SKM-1 (cell line): ENCODE results near the gene MCU.

Experiments used
- DNase-seq: peaks from one replicate; lab custom pipeline; 2025; ENCODE audit not compliant: unreplicated experiment; lab: John Stamatoyannopoulos, UW

Gene MCU

GRCh38 chr10:72834183-72834825, 142.4 kb downstream of the MCU start:
- DNase-seq: peak; percentile 36

GRCh38 chr10:72840319-72840718, 148.4 kb downstream of the MCU start:
- no peak for DNase-seq

GRCh38 chr10:72841487-72841886, 149.5 kb downstream of the MCU start:
- no peak for DNase-seq

- no peak for DNase-seq
These were observed 150.2 kb downstream of the MCU start for GRCh38 chr10:72842164-72842563.

- DNase-seq: no peak
These were observed 154.3 kb downstream of the MCU start for GRCh38 chr10:72846238-72846637.

- DNase-seq: no peak
These were observed 155.7 kb downstream of the MCU start for GRCh38 chr10:72847681-72848080.

- DNase-seq: no peak
These were observed 158.9 kb downstream of the MCU start for GRCh38 chr10:72850861-72851260.

GRCh38 chr10:72851509-72851908, 159.6 kb downstream of the MCU start:
- no peak for DNase-seq

GRCh38 chr10:72852508-72852907, 160.6 kb downstream of the MCU start:
- peak; percentile 70 for DNase-seq

- DNase-seq: no peak
These were observed 163.2 kb downstream of the MCU start for GRCh38 chr10:72855129-72855528.

GRCh38 chr10:72855790-72856189, 163.8 kb downstream of the MCU start:
- no peak for DNase-seq

- DNase-seq: no peak
These were observed 166.1 kb downstream of the MCU start for GRCh38 chr10:72858067-72858466.

- DNase-seq: no peak
These were observed 171.0 kb downstream of the MCU start for GRCh38 chr10:72862957-72863356.

- DNase-seq: peak; percentile 27
These were observed 183.5 kb downstream of the MCU start for GRCh38 chr10:72875250-72876055.

GRCh38 chr10:72879245-72879644, 187.3 kb downstream of the MCU start:
- no peak for DNase-seq

- no peak for DNase-seq
These were observed 189.3 kb downstream of the MCU start for GRCh38 chr10:72881291-72881690.

- DNase-seq: no peak
These were observed 191.9 kb downstream of the MCU start for GRCh38 chr10:72883861-72884260.

GRCh38 chr10:72885953-72886352, 194.0 kb downstream of the MCU start:
- DNase-seq: no peak

GRCh38 chr10:72886621-72887020, 194.7 kb downstream of the MCU start:
- DNase-seq: no peak

- no peak for DNase-seq
These were observed 195.1 kb downstream of the MCU start for GRCh38 chr10:72887043-72887442.

GRCh38 chr10:72888151-72888638, 196.3 kb downstream of the MCU start:
- no peak for DNase-seq

GRCh38 chr10:72889391-72889831, 197.5 kb downstream of the MCU start:
- DNase-seq: no peak
